H54 (cell line): ENCODE measurements around the gene FBL.
A peak's percentile ranks its signal among the peaks of the same experiment; 100 is the strongest.
"Not testable (repeated sequence)": the region's sequence is repeated elsewhere in the genome, so short reads cannot be mapped to it uniquely, and the experiment has no call there.

Experiments
- DNase-seq: peaks from one replicate; pipeline ENCODE4 v3.0.0; 2011; ENCODE audit warnings: low spot score, mixed read lengths; ENCODE audit not compliant: insufficient read length
- FAIRE-seq: peaks from 3 replicates; lab custom pipeline; 2011; peaks lifted over from hg19 to GRCh38; lab: Jason Lieb, UNC
- POLR2A ChIP-seq: IDR thresholded peaks from 2 replicates; pipeline ENCODE4 v1.6.1; 2011; ENCODE audit warnings: low read depth, mild to moderate bottlenecking, low read length

FBL gene

DNA sequence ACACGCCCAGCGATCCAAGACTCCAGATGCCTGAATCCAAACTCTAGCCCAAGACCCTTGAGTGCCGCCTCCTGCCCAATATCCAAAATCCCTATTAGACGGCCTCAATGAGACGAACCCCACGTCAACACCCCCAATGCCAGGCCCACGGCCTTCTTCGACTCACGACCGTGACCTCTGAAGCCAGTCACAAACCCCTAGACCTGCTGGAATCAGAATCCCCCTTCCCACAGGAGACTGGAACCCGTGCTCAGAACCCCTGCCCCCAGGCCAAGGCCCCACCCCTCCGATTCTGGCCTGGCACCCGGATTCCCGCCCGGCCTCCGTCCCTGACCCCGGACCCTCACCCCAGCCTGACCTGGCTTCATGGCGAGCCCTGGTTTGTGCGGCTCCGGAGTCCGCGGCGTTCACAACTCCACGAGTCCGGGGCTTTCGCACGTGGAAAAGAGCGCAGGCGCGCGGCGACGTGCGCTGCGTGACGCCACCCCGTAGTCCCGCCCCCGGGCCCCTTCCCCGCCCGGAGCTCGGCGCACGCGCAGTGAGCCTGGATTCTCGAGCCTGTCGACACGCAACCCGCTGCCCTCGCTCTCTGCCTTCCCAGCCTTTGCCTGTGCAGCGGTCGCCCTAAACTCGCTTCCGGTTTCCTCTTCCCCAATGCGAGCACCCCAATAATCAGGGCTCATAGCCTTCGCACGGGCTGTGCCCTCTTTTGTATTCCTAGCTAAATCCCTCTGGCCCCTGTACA, at the start of gene FBL:
Gene FBL, minus strand, starts transcription at position 447 of the 745 bp plus-strand sequence. Its CDS starts 79 bp downstream, at position 368.
- TF ChIP-seq POLR2A: peak; percentile 87
- DNase-seq (peak; percentile 99), FAIRE-seq (peak; percentile 41)

DNA sequence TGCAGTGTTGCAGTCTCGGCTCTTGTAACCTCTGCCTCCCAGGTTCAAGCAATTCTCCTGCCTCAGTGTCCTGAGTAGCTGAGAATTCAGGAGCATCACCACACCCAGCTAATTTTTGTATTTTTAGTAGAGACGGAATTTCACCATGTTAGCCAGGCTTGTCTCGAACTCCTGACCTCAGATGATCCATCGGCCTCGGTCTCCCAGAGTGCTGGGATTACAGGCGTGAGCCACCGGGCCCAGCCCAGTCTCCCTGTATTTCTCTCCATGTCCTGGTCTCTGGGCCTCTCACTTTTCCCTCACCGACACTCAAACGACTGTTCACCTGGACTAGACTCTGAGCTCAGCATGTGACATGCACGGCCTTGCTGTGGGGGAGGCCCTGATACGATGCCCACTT, 48.9 kb upstream of the FBL start:
- not testable (repeated sequence) for FAIRE-seq, DNase-seq

DNA sequence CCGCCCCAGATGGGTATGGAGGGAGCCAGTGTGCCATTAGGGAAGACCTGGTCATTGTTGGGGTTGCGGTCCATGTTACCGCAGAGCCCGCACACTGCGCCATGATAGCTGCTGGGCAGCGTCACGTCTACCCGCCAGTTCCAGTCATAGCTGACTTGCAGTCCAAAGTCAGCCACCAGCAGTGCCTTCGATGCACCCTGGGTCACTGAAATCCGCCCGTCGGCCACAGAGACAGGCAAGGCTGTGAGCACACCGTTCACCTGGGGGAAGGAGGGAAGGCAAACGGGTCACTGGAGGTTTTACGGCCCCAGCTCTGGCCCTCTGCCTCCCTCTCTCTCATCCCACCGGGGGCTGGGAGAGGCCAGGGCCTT, 48.0 kb upstream of the FBL start:
- DNase-seq, FAIRE-seq: not testable (repeated sequence)

DNA sequence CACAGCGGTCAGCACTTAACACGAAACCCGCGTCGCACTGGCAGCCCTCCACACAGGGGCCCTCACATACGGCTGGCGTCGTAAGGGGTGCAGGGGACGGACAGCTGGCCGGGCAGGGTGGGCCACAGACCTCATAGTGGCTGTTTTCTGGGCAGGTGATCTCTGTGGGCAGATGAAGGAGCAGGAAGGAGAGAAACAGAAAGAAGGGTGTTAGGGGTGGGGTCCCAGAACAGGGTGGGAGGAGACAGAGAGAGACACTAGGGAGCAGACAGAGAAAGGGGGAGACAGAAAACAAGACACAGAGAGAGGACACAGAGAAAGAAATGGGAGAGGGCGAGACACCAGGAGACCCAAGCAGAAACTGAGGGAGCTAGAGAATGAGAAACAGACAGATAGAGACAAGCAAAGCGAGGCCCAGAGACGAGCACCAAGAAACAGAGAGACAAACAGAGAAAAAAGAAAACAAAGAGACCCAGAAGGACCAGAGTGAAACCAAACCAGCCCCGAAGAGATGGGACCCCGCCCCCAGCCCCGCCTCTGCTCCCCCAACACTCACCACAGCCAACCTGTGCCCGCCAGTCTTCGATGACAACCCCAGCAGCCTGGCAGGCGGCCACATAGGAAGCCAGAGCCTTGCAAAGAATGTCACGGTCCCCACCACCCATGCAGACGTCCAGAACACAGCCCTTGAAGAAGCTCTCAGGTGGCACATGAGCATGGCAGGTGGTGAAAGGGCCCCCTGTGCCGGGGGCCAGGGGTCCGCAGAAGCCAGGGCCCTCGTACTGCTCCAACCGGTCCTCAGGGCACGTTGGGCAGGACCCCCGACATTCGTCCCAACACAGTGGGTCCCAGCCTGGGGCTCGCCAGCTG, 47.4 kb upstream of the FBL start:
- FAIRE-seq, DNase-seq: not testable (repeated sequence)

DNA sequence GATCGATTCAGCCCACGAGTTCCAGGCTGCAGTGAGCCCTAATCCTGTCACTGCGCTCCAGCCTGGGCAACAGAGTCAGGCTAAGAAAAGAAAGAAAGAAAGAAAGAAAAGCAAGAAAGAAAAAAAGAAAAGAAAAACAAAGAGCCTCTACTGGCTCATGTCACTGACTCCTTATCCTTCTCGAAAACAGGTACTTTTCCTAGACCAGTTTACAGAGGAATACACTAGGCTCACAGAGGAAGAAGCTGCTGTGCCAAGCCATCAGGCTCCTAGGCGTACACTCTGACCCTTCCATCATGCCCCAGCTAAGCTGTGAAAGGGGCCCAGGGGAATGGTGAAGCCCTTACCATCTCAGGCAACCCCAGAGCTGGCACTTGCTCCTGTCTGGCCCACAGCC, 46.3 kb upstream of the FBL start:
- FAIRE-seq, DNase-seq: not testable (repeated sequence)

DNA sequence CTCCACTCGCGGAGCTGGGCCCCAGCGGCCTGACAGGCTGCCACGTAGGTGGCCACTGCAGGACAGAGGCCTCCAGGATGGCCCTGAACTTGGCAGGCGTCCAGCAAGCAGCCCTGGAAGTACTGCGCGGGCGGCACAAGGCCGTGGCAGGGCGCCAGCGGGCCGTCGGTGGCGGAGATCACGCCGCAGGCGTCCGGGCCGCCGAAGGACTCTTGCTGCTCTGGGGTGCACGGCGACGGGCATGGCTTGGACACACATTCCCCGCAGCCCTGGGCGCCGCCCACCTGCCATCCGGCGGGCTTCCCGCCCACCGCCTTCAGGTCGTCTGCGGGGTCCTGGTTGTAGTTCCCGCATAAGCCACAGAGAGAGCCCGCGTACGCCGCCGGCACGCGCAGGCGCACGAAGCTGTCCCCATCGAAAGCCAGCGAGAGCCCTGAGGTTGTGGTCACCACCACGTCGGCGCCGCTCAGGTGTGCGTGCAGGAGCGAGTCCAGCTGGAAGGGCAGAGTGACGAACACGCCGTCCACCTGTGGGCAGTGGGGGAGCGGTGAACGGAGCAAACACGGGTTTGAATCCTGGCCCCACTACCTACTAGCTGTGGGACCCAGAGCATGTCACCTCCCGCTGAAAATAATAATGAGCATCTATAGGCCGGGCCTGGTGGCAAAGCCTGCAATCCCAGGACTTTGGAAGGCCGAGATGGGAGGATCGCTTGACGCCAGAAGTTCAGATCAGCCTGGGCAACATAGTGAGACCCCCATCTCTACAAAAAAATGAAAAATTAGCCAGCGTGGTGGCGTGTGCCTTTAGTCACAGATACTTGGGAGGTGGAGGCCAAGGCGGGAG, 45.7 kb upstream of the FBL start:
- not testable (repeated sequence) for DNase-seq, FAIRE-seq

DNA sequence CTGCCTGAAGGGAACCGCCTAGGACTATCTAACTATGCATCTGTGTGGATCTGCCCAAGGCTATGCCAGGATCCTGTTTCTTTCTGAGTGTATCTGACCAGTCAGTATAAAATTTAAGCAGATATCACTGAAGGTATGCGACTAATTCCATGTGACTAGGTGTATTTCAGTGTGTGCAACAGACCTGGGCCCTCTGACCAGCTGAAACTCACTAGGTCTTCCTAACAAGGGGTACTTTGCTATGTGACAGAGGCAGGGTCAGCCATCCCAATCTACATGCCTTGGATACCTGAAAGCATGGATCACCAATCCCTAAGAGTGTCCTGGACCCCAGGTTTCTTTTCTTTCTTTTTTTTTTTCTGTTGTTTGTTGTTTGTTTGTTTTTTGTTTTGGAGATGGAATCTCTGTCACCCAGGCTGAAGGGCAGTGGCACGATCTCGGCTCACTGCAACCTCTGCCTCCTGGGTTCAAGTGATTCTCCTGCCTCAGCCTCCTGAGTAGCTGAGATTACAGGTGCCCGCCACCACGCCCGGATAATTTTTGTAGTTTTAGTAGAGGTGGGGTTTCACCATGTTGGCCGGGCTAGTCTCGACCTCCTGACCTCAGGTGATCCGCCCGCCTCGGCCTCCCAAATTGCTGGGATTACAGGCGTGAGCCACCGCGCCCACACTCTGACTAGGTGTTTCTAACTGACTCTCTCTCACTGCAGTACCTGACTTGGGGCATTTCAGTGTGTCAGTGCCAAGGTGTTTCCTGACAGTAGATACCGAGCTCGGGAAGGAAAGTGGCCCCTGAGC, 44.8 kb upstream of the FBL start:
- DNase-seq (no peak), FAIRE-seq (no peak)

DNA sequence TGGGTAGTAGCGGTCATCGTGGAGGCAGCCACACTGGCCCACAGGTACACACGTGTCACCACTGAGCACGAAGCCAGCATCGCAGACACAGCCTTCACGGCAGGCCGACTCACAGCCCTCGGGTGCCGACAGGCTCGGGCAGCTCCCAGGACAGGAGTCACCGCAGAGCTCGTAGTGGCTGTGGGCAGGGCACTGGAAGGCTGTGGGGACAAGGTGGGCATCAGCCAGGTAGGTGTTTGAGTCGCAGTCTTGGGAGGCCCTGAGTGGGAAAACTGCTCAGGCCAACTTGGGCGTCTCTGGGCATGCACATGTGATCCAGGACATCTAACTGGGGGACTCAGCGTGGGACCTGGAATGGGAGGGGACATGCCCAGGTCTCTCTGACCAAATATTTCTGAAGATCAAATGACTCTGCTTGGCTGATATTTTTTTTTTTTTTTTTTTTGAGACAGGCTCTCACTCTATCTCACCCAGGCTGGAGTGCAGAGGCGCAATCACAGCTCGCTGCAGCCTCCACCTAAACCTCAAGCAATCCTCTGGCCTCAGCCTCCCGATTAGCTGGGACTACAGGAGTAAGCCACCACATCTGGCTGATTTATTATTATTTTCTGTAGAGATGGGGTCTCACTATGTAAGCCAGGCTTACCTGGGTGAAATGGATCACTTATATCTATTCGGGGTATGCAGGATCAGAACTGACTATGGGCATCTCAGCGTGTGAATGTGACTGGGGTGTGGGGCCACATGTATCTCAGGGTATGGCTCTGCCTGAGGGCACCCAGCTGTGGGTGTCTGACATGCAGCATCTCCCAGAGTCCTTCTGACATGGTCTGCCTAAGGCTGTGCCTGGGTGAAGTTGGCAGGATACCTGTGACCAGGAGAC, 43.9 kb upstream of the FBL start:
- not testable (repeated sequence) for DNase-seq, FAIRE-seq

More for the DNA sequence above, 44.8 kb upstream of the FBL start:
- TF ChIP-seq POLR2A: no peak

DNA sequence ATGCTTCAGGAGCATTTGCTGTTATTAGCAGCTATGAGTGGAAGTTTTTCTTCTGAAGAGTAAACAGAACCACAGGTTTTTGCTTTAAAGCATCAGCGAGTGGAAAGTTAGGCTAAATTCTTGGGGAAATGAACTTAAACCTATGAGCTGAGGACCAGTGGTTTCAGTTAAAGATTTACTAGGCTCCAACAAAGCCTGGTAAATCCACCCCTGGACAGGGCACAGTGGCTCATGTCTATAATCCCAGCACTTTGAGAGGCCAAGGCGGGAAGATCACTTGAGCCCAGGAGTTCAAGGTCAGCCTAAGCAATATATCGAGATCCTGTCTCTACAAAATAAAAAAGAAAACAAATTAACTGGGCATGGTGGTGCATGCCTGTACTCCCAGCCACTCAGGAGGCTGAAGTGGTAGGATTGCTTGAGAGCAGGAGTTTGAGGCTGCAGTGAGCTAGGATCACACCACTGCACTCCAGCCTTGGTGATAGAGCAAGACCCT, 41.3 kb upstream of the FBL start:
- DNase-seq, FAIRE-seq: not testable (repeated sequence)

DNA sequence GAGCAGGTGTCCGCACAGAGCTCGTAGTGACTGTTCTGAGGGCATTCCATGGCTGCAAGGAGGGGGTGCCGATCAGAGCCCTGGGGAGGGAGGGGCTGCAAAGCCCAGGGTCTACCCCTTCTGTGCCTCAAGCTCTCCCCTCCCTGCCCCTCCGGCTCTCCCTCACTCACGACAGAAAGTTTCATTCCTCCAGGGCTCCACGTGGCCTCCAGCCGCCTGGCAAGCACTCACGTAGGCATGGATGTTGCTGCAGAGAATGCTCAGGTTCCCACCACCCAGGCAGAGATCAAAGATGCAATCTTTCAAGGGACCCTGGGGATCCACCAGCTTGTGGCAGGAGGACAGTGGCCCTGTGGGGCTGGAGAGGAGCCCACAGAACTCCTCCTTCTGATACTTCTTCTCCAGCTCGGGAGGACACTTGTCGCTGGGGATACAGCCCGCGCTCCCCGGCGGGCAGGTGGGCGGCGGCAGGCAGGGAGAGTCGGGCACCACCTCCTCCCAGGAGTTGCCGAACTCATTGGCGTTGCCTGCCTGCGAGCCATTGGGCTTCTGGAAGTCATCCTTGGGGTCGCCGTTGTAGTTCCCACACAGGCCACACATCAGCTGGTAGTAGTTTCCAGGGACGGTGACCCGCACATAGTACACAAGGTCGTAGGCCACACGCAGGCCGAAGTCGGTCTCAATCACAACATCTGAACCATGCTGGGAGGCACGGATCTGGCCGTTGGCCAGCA, 39.8 kb upstream of the FBL start:
- FAIRE-seq, DNase-seq: not testable (repeated sequence)

DNA sequence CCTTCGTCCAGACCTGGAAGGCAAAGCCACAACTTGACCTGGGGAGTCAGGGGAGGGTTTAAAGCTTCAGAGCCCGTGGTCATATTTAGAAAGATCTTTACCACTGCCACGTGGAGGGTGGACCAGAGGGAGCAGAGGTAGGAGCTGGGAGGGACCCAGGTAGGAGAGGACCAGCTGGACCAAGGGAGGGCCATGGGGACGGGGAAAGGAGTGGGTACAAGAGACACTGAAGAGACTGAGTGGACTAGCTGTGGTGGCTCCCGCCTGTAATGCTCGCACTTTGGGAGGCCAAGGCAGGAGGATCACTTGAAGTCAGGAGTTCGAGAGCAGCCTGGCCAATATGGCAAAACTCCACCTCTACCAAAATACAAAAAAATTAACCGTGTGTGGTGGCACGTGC, 38.5 kb upstream of the FBL start:
- FAIRE-seq, DNase-seq: not testable (repeated sequence)

DNA sequence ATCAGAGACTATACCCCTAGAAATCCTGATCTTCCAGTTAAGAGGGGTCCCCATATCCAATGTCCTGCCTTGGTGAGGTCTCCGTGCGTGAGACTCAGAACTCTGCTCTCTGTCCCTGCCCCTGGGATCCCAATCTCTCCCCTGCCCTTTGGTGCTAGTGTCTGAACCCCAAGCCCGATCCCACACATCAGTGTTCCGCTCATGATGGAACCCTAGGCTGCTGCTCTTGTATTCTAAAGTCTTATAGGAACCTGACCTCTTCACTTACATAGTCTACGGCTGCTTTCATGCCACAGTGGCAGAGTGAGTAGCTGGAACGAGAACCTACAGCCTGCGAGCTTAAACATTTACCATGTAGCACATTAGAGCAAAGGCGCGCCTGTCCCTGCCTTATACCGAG, 36.5 kb upstream of the FBL start:
- not testable (repeated sequence) for DNase-seq, FAIRE-seq

DNA sequence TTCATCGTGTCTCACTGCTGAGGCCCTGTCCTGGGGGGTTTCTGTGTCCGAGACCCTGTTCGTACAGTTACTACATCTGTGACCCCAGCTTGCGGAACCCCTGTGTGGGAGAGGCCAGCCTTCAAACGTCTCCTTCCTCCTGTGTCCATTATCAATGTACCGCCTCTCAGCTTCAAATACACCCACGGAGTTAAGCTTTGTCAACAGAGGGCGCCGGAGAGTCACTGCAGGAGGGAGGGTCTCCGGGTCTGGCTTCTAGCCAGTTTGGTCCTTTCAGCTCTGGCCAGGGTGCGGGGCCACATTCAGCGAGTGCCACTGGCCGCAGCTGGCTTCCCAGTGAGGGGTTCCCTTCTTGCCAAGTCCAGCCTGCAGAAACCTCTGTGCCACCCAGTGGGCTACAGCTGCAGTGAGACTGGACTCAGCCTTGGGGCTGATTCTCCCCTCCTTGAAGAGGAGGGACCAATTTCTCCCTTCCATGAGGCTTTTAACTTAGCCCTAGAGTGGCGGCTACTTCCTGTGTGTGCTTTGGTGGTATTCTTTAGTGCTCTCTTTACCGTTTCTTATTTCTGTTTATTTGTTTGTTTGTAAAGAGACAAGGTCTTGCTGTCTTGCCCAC, 35.4 kb upstream of the FBL start:
- FAIRE-seq, DNase-seq: not testable (repeated sequence)

DNA sequence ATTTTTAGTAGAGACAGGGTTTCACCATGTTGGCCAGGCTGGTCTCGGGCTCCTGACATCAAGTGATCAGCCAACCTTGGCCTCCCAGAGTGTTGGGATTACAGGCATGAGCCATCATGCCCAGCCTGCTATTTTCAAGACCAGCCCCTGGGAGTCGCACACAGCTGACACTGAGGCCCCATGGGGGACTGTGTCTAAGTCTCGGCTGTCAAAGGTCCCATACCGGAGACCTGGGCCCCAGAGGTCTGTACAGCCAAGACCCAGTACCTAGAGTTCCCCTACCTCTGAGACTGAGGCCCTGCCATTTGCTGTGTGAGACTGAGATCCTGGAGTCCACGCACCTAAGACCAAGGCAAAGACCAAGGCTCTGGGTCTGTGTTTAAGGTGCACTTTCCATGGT, 34.1 kb upstream of the FBL start:
- not testable (repeated sequence) for FAIRE-seq, DNase-seq

DNA sequence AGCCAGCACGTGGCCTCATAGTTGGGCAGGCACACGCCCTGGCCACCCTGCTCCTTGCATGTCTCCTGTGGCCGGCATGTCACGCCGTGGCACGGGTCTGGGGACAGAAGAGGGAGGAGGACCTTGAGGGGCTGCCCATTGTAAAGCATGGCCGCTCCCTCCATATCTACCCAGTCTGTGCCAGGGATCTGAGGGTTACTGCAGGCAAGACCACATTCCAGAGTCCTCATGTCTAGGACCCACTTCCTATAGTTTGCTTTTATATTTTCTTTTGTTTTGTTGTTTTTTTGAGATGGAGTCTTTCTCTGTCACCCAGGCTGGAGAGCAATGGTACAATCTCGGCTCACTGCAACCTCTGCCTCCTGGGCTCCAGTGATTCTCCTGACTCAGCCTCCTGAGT, 33.6 kb upstream of the FBL start:
- not testable (repeated sequence) for FAIRE-seq, DNase-seq

DNA sequence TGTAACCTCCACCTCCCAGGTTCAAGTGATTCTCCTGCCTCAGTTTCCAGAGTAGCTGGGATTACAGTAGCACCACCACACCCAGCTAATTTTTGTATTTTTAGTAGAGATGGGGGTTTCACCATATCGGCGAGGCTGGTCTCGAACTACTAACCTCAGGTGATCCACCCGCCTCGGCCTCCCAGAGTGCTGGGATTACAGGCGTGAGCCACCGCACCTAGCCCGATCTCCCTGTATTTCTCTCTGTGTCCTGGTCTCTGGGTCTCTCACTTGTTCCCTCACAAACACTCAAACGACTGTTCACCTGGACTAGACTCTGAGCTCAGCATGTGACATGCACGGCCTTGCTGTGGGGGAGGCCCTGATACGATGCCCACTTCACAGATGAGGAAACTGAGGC, 32.7 kb upstream of the FBL start:
- DNase-seq, FAIRE-seq: not testable (repeated sequence)
